ENCODE results near the gene TSSK2. TPM values are rescaled to one million over a fixed set of nuclear protein-coding genes. Genes with fewer than 3 reads are reported as not detected.

TSSK2 gene
- total and polyA plus RNA-seq, 2 of the 8 experiments (the other 6 are each of a cell fraction or from before 2014, with no cell fraction given) = not detected

DNA sequence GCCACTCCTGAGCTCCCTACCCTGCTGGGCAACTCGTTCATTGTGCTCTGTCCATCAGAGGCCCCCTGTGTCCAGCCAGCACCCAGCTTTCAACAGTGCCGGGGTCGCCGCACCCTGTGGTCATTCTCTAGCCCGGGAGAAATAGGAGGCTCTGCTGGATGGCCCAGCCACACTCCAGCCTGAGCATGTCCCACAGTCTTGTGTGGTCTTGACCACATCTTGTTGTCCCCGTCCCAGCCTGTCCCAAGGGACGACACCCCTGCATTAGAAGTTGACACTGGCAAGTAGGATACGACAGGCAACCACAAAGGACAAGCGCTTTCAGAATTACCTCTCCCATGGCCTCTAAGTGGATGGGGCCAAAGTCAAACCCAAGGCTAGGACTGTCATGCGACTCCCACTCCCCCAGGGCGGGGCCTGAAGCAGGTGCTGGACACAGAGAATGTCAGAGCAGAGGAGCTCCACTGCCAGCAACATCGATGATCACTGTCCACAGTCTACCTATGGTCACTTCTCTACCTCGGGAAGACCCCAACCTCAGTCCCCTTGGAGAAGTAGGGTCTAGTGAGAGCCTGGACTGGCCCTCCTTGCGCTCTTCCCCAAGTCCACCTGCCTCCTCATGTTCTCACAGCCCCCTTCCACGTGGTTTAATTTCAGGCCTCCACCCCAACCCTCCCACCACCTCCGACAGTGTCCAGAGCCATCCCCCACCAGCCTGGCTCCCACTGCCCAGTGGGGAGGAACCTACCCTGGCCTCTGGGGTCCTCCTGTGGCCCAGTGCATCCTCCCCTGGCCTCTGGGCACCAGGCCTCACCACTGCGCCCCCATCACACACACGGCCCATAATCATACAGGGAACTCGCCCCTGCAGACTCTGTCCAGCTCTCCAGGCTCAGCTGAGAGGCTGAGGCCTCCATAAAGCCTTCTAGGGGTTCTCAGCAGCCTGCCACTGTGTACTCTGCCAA lies 4.5 kb upstream of the TSSK2 start:
- Histone ChIP-seq H3K4me1 (replicated peaks in 1 of 4; ENCODE audit: control insufficient read depth in 3 of 4, insufficient read depth in 4 of 4, low read length in 3 of 4) (peaks cover 0 to 6% (median 2%) of the 10 kb centered on the region in 4 experiments; a peak in 3 of 7 replicates), H3K36me3 (ENCODE audit: control insufficient read depth in 2 of 4, insufficient read depth in 4 of 4, low read length in 3 of 4) (no peaks in the 10 kb centered on the region), H3K27ac (ENCODE audit: low read depth, low read length) (no peak overlapping the region), H3K79me1 (ENCODE audit: low read depth, low read length) (no peaks in the 10 kb centered on the region), H3K4me2 (ENCODE audit: insufficient read depth in 1 of 2, low read depth in 2 of 2, low read length in 2 of 2) (no peak overlapping the region), H2BK20ac (ENCODE audit: low read length) (no peak overlapping the region), H3K4me3 (ENCODE audit: extremely low read depth in 1 of 4, insufficient read depth in 2 of 4, low read depth in 3 of 4, low read length in 4 of 4) (no peak overlapping the region), H4K5ac (ENCODE audit: insufficient read length, low read depth, low read length) (no peak overlapping the region), H4K20me1 (replicated peaks in 1 of 2; ENCODE audit: control insufficient read depth in 1 of 2, insufficient read depth in 2 of 2, low read length in 2 of 2) (peaks cover 1 to 4% of the 10 kb centered on the region in 2 experiments), H3K27me3 (replicated peaks in 1 of 4; ENCODE audit: control insufficient read depth in 3 of 4, extremely low read depth in 1 of 4, insufficient read depth in 3 of 4, low read length in 3 of 4) (0 out of 7 replicates have a peak, but pooled peaks cover 0 to 2% (median under 1%) of the 10 kb centered on the region in 4 experiments), H2BK15ac (ENCODE audit: low read length) (no peak overlapping the region), H3K56ac (replicated peaks; ENCODE audit: insufficient read length, low read depth, low read length) (no peak overlapping the region), H3K23me2 (ENCODE audit: low read depth, low read length) (peaks cover 5% of the 10 kb centered on the region; the same call in 1 of the 2 replicates), H3K9ac (replicated peaks in 1 of 4; ENCODE audit: extremely low read depth in 1 of 4, low read depth in 3 of 4, low read length in 3 of 4) (no peak overlapping the region), H2BK12ac (ENCODE audit: low read depth, low read length) (no peak overlapping the region), H2AFZ (ENCODE audit: low read length) (no peak overlapping the region), H2AK5ac (ENCODE audit: low read depth, low read length) (no peak overlapping the region), H4K8ac (ENCODE audit: extremely low read depth, insufficient read depth, low read length) (no peak overlapping the region; the same call in 1 of the 2 replicates), H3K9me3 (ENCODE audit: insufficient read depth in 2 of 2, low read depth in 1 of 2, low read length in 1 of 2) (no peaks in the 10 kb centered on the region), H3K23ac (ENCODE audit: insufficient read length) (no peak overlapping the region), H3K4ac (replicated peaks; ENCODE audit: insufficient read length, low read depth, low read length) (no peak overlapping the region), H2BK5ac (ENCODE audit: low read depth, low read length) (no peak overlapping the region), H2BK120ac (replicated peaks; ENCODE audit: low read depth, low read length) (no peak overlapping the region), H3K14ac (ENCODE audit: insufficient read length) (no peak overlapping the region), H4K91ac (replicated peaks; ENCODE audit: insufficient read length, low read length) (no peak overlapping the region), H3K18ac (ENCODE audit: extremely low read depth, low read length) (no peak overlapping the region), H3K79me2 (ENCODE audit: control insufficient read depth in 1 of 2, insufficient read depth in 2 of 2, low read length in 2 of 2) (peaks cover 0 to 1% of the 10 kb centered on the region in 2 experiments; a peak in 2 of 4 replicates)
- no peak for FAIRE-seq
- 94% methylated on average over 18 of the region's 19 CpGs; no CpG with 5 or more reads in 1 of the 2 experiments for WGBS, 2 experiments (ENCODE audit: extremely low coverage in 1 of 2, insufficient coverage in 1 of 2, insufficient read length in 1 of 2, insufficient replicate concordance in 2 of 2, low coverage in 1 of 2, low lambda C conversion rate in 2 of 2, missing lambda C conversion rate in 1 of 2)
- ChIA-PET CTCF (ENCODE audit: partially characterized antibody) (interaction anchor here (1.1 to 1.9 kb wide), 5 partner anchors 11 to 348 kb away, joined by 3 to 6 read pairs (median 3); partner anchors contain the start of gene ESS2), POLR2A (ENCODE audit: partially characterized antibody) (interaction anchor here (1.2 kb wide), 1 partner anchor 17 kb away, joined by 3 read pairs; no protein-coding TSS in a partner anchor)
- no peak for DNase-seq (ENCODE audit: low read depth in 1 of 2, low spot score in 2 of 2)
- no peak for TF ChIP-seq SIRT6 (IDR thresholded peaks at IDR 0.05; ENCODE audit: low read length)
- no peak for TF ChIP-seq KDM4A (IDR thresholded peaks at IDR 0.05; ENCODE audit: low read depth, low read length, severe bottlenecking)
- no peak for TF ChIP-seq MAFK (IDR thresholded peaks at IDR 0.05; ENCODE audit: low read depth, low read length)
- TF ChIP-seq HDAC6 (IDR thresholded peaks at IDR 0.05; ENCODE audit: low read depth, low read length) = no peak
- TF ChIP-seq SP1 (IDR thresholded peaks at IDR 0.05; ENCODE audit: low read depth, low read length) = no peak
- TF ChIP-seq, protein P1, sequence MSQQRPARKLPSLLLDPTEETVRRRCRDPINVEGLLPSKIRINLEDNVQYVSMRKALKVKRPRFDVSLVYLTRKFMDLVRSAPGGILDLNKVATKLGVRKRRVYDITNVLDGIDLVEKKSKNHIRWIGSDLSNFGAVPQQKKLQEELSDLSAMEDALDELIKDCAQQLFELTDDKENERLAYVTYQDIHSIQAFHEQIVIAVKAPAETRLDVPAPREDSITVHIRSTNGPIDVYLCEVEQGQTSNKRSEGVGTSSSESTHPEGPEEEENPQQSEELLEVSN (IDR thresholded peaks at IDR 0.05) = no peak
- TF ChIP-seq, protein P2, sequence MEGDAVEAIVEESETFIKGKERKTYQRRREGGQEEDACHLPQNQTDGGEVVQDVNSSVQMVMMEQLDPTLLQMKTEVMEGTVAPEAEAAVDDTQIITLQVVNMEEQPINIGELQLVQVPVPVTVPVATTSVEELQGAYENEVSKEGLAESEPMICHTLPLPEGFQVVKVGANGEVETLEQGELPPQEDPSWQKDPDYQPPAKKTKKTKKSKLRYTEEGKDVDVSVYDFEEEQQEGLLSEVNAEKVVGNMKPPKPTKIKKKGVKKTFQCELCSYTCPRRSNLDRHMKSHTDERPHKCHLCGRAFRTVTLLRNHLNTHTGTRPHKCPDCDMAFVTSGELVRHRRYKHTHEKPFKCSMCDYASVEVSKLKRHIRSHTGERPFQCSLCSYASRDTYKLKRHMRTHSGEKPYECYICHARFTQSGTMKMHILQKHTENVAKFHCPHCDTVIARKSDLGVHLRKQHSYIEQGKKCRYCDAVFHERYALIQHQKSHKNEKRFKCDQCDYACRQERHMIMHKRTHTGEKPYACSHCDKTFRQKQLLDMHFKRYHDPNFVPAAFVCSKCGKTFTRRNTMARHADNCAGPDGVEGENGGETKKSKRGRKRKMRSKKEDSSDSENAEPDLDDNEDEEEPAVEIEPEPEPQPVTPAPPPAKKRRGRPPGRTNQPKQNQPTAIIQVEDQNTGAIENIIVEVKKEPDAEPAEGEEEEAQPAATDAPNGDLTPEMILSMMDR (IDR thresholded peaks at IDR 0.05; ENCODE audit: control extremely low read depth in 1 of 3, insufficient read depth in 1 of 3, low read depth in 1 of 3, low read length in 3 of 3) = no peak
- no peak for TF ChIP-seq POLR2A (IDR thresholded peaks at IDR 0.05; ENCODE audit: control extremely low read depth in 1 of 2, low read depth in 2 of 2, low read length in 2 of 2)

Measured in H1 (cell line).